Fibroblast of villous mesenchyme (primary cell): Measurements from ENCODE around the gene ARAP1. TPM values are rescaled to one million over a fixed set of nuclear protein-coding genes. Genes with fewer than 3 reads are reported as not detected.
A peak's percentile ranks its signal among the peaks of the same experiment; 100 is the strongest.

ENCODE experiments used
- DNase-seq: peaks from one replicate; pipeline ENCODE4 v3.0.0-alpha.2; 2010; ENCODE audit warnings: low read depth
- H3K4me3 ChIP-seq: 2 replicates; pipeline ENCODE4 v1.5.1; 2011; ENCODE audit warnings: low read depth, mild to moderate bottlenecking, low read length
- CTCF ChIP-seq: IDR thresholded peaks from 2 replicates; pipeline ENCODE4 v1.5.1; 2012; ENCODE audit warnings: low read depth, mild to moderate bottlenecking, low read length; ENCODE audit not compliant: insufficient read depth
- total RNA-seq: library from RNA; depleted of rRNA; stranded (reverse); fragments of >200 nt; gene quantifications from 2 replicates; pipeline ENCODE4 v1.2.3, GENCODE V29; 2012

Gene ARAP1
- total RNA-seq, 1 donor = 73.0 TPM

- TF ChIP-seq CTCF = no peak
- peak overlapping the region; percentile 61 for H3K4me3 ChIP-seq
- peak; percentile 52 for DNase-seq
Measured at GRCh38 chr11:72721689-72722049, 30.5 kb downstream of the ARAP1 start.

DNA sequence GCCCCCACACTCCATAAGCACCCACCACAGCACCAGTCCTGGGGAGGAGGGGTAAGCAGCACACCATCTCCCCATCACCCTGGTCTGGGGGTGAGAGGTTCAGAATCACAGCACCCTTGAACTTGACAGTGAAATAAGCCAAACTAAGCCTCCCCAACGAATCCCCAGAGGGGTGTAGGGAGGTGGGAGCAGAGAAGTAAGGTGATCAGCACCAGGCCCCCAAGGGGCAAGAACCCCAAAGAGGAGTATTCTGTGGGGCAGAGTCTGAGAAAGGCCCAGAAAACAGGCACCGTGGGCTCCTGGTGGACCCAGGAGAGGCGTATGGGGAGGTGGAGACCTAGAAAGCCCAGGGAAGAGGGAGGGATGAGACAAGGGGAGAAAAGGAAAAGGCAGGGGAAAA is 30.9 kb downstream of the ARAP1 start:
- DNase-seq = no peak
- peak overlapping the region; percentile 61 for H3K4me3 ChIP-seq
- no peak for TF ChIP-seq CTCF

GRCh38 chr11:72720784-72721183 is 31.4 kb downstream of the ARAP1 start:
- no peak for TF ChIP-seq CTCF
- no peak for DNase-seq
- H3K4me3 ChIP-seq = peak overlapping the region; percentile 61

DNA sequence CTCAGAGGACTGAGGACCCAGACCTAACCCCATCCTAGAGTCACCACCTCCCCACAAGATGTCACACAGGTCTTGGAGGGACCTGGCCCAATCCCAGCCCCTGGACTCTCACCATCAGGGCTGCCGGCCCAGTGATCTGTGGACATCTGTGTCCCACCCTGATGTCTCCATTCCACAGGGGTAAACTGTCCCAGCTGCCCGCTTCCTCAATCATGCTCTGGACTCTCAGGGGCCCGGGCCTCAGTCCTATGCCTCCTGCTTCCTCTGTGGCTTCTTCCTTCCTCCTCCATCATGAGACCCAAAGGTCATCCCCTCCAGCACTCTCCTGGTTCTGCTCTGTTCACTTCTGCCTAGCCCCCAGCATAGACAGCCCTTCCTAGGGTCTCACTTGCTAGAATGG is 32.2 kb downstream of the ARAP1 start:
- H3K4me3 ChIP-seq = peak overlapping the region; percentile 61

DNA sequence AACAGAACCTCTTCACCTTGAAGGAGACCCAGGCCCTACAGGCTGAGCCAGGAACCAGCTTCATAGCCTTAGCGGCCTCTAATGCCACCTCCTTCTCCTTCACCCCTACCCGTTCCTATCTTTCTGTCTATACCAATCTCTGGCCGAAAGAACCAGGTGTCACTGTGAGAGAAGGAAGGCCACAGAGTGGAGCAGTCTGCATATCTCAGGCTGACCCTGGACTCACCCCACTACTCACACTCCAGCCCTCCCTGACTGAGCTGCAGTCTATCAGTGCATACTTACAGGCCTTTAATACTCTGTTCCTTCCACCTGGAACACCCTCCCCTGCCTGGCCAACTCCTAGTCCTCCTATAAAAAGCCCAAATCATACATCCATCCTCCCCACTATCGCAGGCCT is 32.7 kb downstream of the ARAP1 start:
- peak overlapping the region; percentile 61 for H3K4me3 ChIP-seq
- DNase-seq = no peak
- TF ChIP-seq CTCF = no peak

More for the DNA sequence above, 32.2 kb downstream of the ARAP1 start:
- no peak for DNase-seq
- no peak for TF ChIP-seq CTCF

DNA sequence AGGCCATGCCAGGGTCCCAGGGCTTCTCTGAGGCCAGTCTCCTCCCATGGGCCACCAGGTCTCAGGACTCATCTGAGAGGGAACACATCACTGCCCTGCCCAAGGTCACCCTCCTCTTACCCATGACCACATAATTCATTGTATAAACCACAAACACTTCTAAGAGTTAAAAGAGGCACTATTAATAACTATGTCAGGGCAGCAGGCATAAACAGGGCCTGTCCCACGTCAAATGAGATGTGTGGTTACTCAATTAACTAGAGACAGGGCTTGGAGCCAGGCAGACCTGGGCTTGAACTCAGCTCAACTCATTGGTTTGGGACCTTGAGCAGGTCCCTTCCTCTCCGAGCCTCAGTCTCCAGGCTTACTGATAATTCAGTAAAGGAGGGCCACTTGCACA is 33.1 kb downstream of the ARAP1 start:
- TF ChIP-seq CTCF = no peak
- H3K4me3 ChIP-seq = peak overlapping the region; percentile 19
- peak; percentile 82 for DNase-seq

GRCh38 chr11:72718101-72718501 is 34.1 kb downstream of the ARAP1 start:
- DNase-seq = no peak
- no peak for TF ChIP-seq CTCF
- no peak overlapping the region for H3K4me3 ChIP-seq
